Activated T-helper 17 cell treated with anti-CD3 and anti-CD28 coated beads, Interleukin-2, amount 50 U/mL, for 72 hours (primary cell): ENCODE results near the gene HSD17B3. TPM values are rescaled to one million over a fixed set of nuclear protein-coding genes. Genes with fewer than 3 reads are reported as not detected.
"Not testable (repeated sequence)": the region's sequence is repeated elsewhere in the genome, so short reads cannot be mapped to it uniquely, and the experiment has no call there.

ENCODE experiments used
- ATAC-seq: fragments of 150-1000 bp; cut with Tn5 transposase; replicated peaks from 2 replicates; pipeline ENCODE4 v1.10.0; 2021; ENCODE audit warnings: mild to moderate bottlenecking, moderate library complexity
- H3K27ac Mint-ChIP-seq: one replicate; pipeline ENCODE4 v1.8.0; 2022; ENCODE audit warnings: mixed read lengths
- H3K27me3 Mint-ChIP-seq: one replicate; pipeline ENCODE4 v1.8.0; 2022; ENCODE audit warnings: mixed read lengths
- H3K36me3 Mint-ChIP-seq: one replicate; pipeline ENCODE4 v1.8.0; 2022; ENCODE audit warnings: low read depth, mild to moderate bottlenecking, mixed read lengths
- H3K4me1 Mint-ChIP-seq: one replicate; pipeline ENCODE4 v1.8.0; 2022; ENCODE audit warnings: mixed read lengths
- H3K4me3 Mint-ChIP-seq: one replicate; pipeline ENCODE4 v1.8.0; 2022; ENCODE audit warnings: mild to moderate bottlenecking, mixed read lengths
- H3K9me3 Mint-ChIP-seq: one replicate; pipeline ENCODE4 v1.8.0; 2022; ENCODE audit warnings: mixed read lengths
- total RNA-seq, 2 donors: library from RNA; stranded (reverse); gene quantifications; one replicate each; pipeline ENCODE4 v1.2.3, GENCODE V29; 2022

HSD17B3 gene
- total RNA-seq, 2 donors from 2014 or later: not detected

GRCh38 chr9:96322210-96322609, 20.2 kb upstream of the HSD17B3 start:
- not testable (repeated sequence) for H3K27me3 Mint-ChIP-seq, H3K4me3 Mint-ChIP-seq, H3K27ac Mint-ChIP-seq, H3K36me3 Mint-ChIP-seq, H3K9me3 Mint-ChIP-seq, ATAC-seq, H3K4me1 Mint-ChIP-seq

DNA sequence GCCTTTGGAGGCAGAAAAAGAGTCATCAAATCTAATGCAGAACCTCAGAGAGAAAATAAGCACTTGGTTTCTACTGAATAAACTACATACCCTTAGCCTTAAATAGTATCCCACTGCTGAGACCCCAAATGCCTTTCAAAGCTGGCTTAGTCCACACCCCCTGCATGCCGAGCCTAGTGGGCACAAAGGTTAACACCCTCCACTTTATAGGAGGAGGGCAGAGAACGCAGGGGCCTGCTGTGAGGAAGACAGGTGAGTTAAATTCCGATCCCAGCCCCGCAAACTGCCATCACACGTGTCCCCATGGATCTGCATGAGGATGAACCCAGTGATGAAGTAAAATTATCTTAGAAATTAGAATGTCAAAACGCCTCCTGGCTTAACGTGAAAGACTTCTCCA, 19.5 kb upstream of the HSD17B3 start:
- Mint-ChIP-seq H3K4me1 (no peaks in the 10 kb centered on the region), H3K27me3 (no peaks in the 10 kb centered on the region), H3K36me3 (no peaks in the 10 kb centered on the region), H3K4me3 (no peak overlapping the region), H3K27ac (no peak overlapping the region), H3K9me3 (no peaks in the 10 kb centered on the region)
- ATAC-seq: no peak

GRCh38 chr9:96320749-96321280, 18.8 kb upstream of the HSD17B3 start:
- no peaks in the 10 kb centered on the region for H3K4me1 Mint-ChIP-seq
- no peaks in the 10 kb centered on the region for H3K27me3 Mint-ChIP-seq
- no peak for ATAC-seq
- H3K9me3 Mint-ChIP-seq: no peaks in the 10 kb centered on the region
- H3K4me3 Mint-ChIP-seq: no peak overlapping the region
- H3K27ac Mint-ChIP-seq: no peak overlapping the region
- no peaks in the 10 kb centered on the region for H3K36me3 Mint-ChIP-seq

- no peaks in the 10 kb centered on the region for H3K36me3 Mint-ChIP-seq
- H3K27ac Mint-ChIP-seq: no peak overlapping the region
- H3K9me3 Mint-ChIP-seq: no peaks in the 10 kb centered on the region
- no peak overlapping the region for H3K4me3 Mint-ChIP-seq
- ATAC-seq: no peak
- H3K4me1 Mint-ChIP-seq: no peaks in the 10 kb centered on the region
- no peaks in the 10 kb centered on the region for H3K27me3 Mint-ChIP-seq
Observed at GRCh38 chr9:96318921-96319565, 17.1 kb upstream of the HSD17B3 start.

GRCh38 chr9:96317335-96317980, 15.5 kb upstream of the HSD17B3 start:
- no peak overlapping the region for H3K27ac Mint-ChIP-seq
- H3K9me3 Mint-ChIP-seq: peaks cover 6% of the 10 kb centered on the region
- no peak for ATAC-seq
- no peak overlapping the region for H3K4me3 Mint-ChIP-seq
- no peaks in the 10 kb centered on the region for H3K36me3 Mint-ChIP-seq
- H3K27me3 Mint-ChIP-seq: no peaks in the 10 kb centered on the region
- no peaks in the 10 kb centered on the region for H3K4me1 Mint-ChIP-seq

- Mint-ChIP-seq H3K9me3 (peaks cover 14% of the 10 kb centered on the region), H3K36me3 (no peaks in the 10 kb centered on the region), H3K4me3 (no peak overlapping the region), H3K27ac (no peak overlapping the region), H3K27me3 (no peaks in the 10 kb centered on the region), H3K4me1 (no peaks in the 10 kb centered on the region)
- no peak for ATAC-seq
Observed at GRCh38 chr9:96309850-96310249, 7.9 kb upstream of the HSD17B3 start.

DNA sequence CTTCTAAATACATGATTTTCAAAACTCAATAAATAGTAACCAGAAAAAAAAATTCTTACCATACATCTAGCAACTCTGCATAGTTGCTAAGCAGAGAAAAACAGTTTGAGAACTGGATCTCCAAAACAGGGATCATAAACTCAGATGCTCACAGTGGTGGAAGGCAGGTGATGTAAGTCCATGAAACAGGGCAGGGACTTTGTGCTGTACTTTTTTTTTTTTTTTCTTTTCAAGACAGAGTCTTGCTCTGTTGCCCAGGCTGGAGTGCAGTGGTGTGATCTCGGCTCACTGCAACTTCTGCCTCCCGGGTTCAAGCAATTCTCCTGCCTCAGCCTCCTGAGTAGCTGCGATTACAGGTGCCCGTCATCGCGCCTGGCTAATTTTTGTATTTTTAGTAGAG, 5.0 kb upstream of the HSD17B3 start:
- not testable (repeated sequence) for H3K27ac Mint-ChIP-seq

GRCh38 chr9:96305171-96305570, 3.2 kb upstream of the HSD17B3 start:
- no peak for ATAC-seq
- Mint-ChIP-seq H3K36me3 (no peaks in the 10 kb centered on the region), H3K4me1 (no peaks in the 10 kb centered on the region)

More for the DNA sequence above, 5.0 kb upstream of the HSD17B3 start:
- H3K9me3 Mint-ChIP-seq, H3K27me3 Mint-ChIP-seq, H3K4me1 Mint-ChIP-seq, H3K36me3 Mint-ChIP-seq, ATAC-seq, H3K4me3 Mint-ChIP-seq: not testable (repeated sequence)

GRCh38 chr9:96304230-96304629, 2.3 kb upstream of the HSD17B3 start:
- Mint-ChIP-seq H3K4me3 (no peak overlapping the region), H3K4me1 (no peaks in the 10 kb centered on the region), H3K27me3 (no peaks in the 10 kb centered on the region), H3K36me3 (no peaks in the 10 kb centered on the region), H3K27ac (no peak overlapping the region), H3K9me3 (no peaks in the 10 kb centered on the region)
- no peak for ATAC-seq

More at GRCh38 chr9:96305171-96305570, 3.2 kb upstream of the HSD17B3 start:
- no peaks in the 10 kb centered on the region for H3K27me3 Mint-ChIP-seq
- no peak overlapping the region for H3K4me3 Mint-ChIP-seq
- no peaks in the 10 kb centered on the region for H3K9me3 Mint-ChIP-seq
- H3K27ac Mint-ChIP-seq: no peak overlapping the region

DNA sequence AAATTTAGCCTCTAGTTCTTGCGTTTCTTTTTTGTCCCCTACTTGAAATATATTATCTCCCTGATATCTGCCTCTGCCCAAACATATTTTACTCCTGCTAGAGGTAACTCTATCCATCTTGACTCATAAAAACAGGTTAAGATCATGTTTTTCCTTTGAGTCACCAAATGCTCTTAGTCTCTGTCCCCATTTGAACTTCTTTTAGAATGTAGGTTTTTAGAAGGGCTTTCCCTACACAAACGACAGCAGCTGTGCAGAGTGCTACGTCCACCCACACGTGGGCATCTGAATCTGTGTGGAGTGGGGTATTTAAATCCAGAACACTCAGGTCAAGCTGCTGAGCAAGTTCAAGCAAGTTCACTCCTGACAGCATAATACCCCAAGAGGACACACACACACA, 2.2 kb downstream of the HSD17B3 start:
- Mint-ChIP-seq H3K36me3 (no peaks in the 10 kb centered on the region), H3K27me3 (peaks cover 4% of the 10 kb centered on the region), H3K27ac (no peak overlapping the region), H3K4me1 (no peaks in the 10 kb centered on the region), H3K9me3 (no peaks in the 10 kb centered on the region), H3K4me3 (no peak overlapping the region)
- no peak for ATAC-seq

DNA sequence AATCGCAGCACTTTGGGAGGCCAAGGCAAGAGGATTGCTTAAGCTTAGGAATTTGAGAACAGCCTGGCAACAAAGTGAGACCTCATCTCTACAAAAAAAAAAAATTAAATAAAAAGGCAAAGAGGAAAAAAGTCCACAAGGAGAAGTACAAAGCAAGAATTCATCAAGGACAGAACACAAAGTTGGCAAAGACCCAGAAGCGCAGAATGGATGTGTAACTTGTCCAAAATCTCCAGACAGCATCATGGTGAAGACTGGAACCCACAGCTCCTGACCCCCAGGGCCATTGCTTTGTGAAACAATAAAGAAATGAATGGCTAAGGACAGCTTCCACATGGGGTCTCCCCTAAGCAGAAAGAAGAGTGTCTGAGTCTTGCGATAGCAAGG, 7.8 kb downstream of the HSD17B3 start:
- ATAC-seq: no peak
- Mint-ChIP-seq H3K36me3 (no peaks in the 10 kb centered on the region), H3K27ac (no peak overlapping the region), H3K4me1 (no peaks in the 10 kb centered on the region), H3K9me3 (no peaks in the 10 kb centered on the region), H3K4me3 (no peak overlapping the region), H3K27me3 (peaks cover 4% of the 10 kb centered on the region)

- Mint-ChIP-seq H3K9me3 (no peaks in the 10 kb centered on the region), H3K4me1 (no peaks in the 10 kb centered on the region), H3K36me3 (no peaks in the 10 kb centered on the region), H3K27me3 (peaks cover 4% of the 10 kb centered on the region), H3K27ac (no peak overlapping the region), H3K4me3 (no peak overlapping the region)
- no peak for ATAC-seq
Observed at GRCh38 chr9:96293498-96294158, 8.3 kb downstream of the HSD17B3 start.

DNA sequence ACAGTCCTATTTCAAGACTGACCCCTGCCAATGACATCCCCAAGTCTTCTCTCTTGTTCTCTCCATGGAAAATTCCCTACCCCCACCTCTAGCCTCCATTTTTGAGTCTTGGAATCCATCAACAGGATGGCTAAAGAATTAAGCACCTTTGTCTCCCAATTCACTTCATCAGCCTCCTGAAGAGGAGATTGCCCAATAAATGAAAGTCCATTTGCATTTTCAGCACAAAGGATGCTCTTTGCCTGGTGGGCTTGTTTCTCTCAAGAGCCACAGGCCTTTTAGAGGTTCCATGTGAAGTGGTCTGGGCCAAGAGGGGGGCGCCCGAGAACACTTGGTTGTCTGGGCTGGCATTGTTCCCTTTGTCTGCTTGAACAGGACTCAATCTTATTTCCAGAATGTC, 12.6 kb downstream of the HSD17B3 start:
- Mint-ChIP-seq H3K27me3 (peaks cover 4% of the 10 kb centered on the region), H3K27ac (no peak overlapping the region), H3K36me3 (no peaks in the 10 kb centered on the region), H3K4me1 (no peaks in the 10 kb centered on the region), H3K9me3 (peaks cover 4% of the 10 kb centered on the region), H3K4me3 (no peak overlapping the region)
- ATAC-seq: no peak

DNA sequence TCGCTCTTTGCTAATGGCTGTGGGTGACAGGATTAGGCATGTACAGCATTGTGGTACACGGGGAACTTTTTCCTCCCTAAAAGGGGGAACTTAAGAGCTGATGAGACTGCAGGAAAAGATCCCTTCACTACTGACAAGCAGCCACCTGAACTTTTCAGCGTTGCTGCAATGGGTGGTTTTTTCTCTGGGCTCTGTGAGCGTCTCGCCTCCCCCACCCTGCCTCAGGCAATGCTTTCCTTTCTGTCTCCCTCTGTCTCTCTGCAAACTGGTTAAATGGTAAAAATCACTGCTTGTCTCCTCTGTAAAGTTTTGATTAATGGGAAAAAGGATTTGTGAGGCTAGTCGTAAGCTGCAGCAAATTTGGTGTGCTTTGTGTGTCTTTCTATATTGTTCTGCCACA, 20.3 kb downstream of the HSD17B3 start:
- no peak overlapping the region for H3K27ac Mint-ChIP-seq

GRCh38 chr9:96279932-96280331, 22.0 kb downstream of the HSD17B3 start:
- ATAC-seq: no peak
- Mint-ChIP-seq H3K27ac (no peak overlapping the region), H3K4me1 (no peaks in the 10 kb centered on the region), H3K4me3 (no peak overlapping the region), H3K27me3 (peaks cover 11% of the 10 kb centered on the region), H3K9me3 (peaks cover under 1% of the 10 kb centered on the region), H3K36me3 (no peaks in the 10 kb centered on the region)

More for the DNA sequence above, 20.3 kb downstream of the HSD17B3 start:
- H3K9me3 Mint-ChIP-seq: peaks cover 4% of the 10 kb centered on the region
- H3K4me1 Mint-ChIP-seq: no peaks in the 10 kb centered on the region
- H3K27me3 Mint-ChIP-seq: peaks cover 14% of the 10 kb centered on the region
- no peak for ATAC-seq
- H3K36me3 Mint-ChIP-seq: no peaks in the 10 kb centered on the region
- H3K4me3 Mint-ChIP-seq: no peak overlapping the region
